ENCODE results near the gene ARL2.

GRCh38 chr11:64998690-64999431 lies 15.1 kb upstream of the ARL2 start:
- TF ChIP-seq POLR2AphosphoS5 (IDR thresholded peaks at IDR 0.05; ENCODE audit: low read depth, low read length) (no peak), POLR2A (IDR thresholded peaks at IDR 0.05; ENCODE audit: low read depth, low read length) (no peak)

Data from GM12892 (cell line).